Inferior parietal cortex (tissue), 1 donor: Measurements from ENCODE around the gene CAPN3.
A peak's percentile ranks its signal among the peaks of the same experiment; 100 is the strongest.

Source experiments
- DNase-seq: peaks from one replicate; pipeline ENCODE4 v3.0.0-alpha.2; 2016; ENCODE audit errors: extremely low spot score

Gene CAPN3

GRCh38 chr15:42453826-42454225 lies 94.5 kb downstream of the CAPN3 start:
- DNase-seq: no peak

- DNase-seq: no peak
These were observed 97.2 kb downstream of the CAPN3 start for GRCh38 chr15:42456531-42456930.

- DNase-seq: no peak
These were observed 97.7 kb downstream of the CAPN3 start for GRCh38 chr15:42456971-42457370.

- peak; percentile 60 for DNase-seq
These were observed 98.4 kb downstream of the CAPN3 start for GRCh38 chr15:42457445-42458442.

- DNase-seq: no peak
These were observed 102.0 kb downstream of the CAPN3 start for GRCh38 chr15:42461261-42461660.
